GM18951 (cell line): Measurements from ENCODE around the gene PLTP.
A peak's percentile ranks its signal among the peaks of the same experiment; 100 is the strongest.

Experiments
- POLR2A ChIP-seq: IDR thresholded peaks from 4 replicates; pipeline ENCODE4 v1.6.1; 2011; ENCODE audit warnings: mild to moderate bottlenecking; ENCODE audit not compliant: insufficient read length, insufficient read depth; ENCODE audit errors: extremely low read depth
- in situ Hi-C: fragments of 300-500 bp; cut with MboI; formaldehyde crosslinking; loops from one replicate; pipeline ENCODE4 v1.12.0; 2022; ENCODE audit warnings: low sequenced_read_pairs, mixed read lengths, inconsistent platforms; ENCODE audit not compliant: unreplicated experiment

The PLTP gene

GRCh38 chr20:45892828-45893500, 19.0 kb downstream of the PLTP start:
- in situ Hi-C loops, result no loop called here
- no peak for TF ChIP-seq POLR2A

- in situ Hi-C loops, result no loop called here
- TF ChIP-seq POLR2A, result no peak
Observed at GRCh38 chr20:45892049-45892825, 19.7 kb downstream of the PLTP start.

- in situ Hi-C loops, result no loop called here
- TF ChIP-seq POLR2A, result peak; percentile 81
Observed at GRCh38 chr20:45890985-45891983, 20.7 kb downstream of the PLTP start, which contains the start of the genes CTSA and NEURL2. TSS of gene CTSA (plus strand) at chr20:45891335. CDS start at chr20:45891569, 234 bp downstream. TSS of gene NEURL2 (minus strand) at chr20:45891208. CDS start at chr20:45890991, 217 bp downstream.

- in situ Hi-C loops, result no loop called here
- TF ChIP-seq POLR2A, result peak; percentile 33
Observed at GRCh38 chr20:45890077-45890984, 21.6 kb downstream of the PLTP start.

GRCh38 chr20:45888681-45889080, 23.3 kb downstream of the PLTP start:
- in situ Hi-C loops, result no loop called here
- no peak for TF ChIP-seq POLR2A

GRCh38 chr20:45887346-45887715, 24.6 kb downstream of the PLTP start, which contains the start of gene SPATA25:
TSS of gene SPATA25 (minus strand) at chr20:45887622. CDS start at chr20:45887590, 32 bp downstream.
- in situ Hi-C loops, result no loop called here

GRCh38 chr20:45886590-45887345, 25.2 kb downstream of the PLTP start:
- in situ Hi-C loops, result no loop called here

More at GRCh38 chr20:45887346-45887715, 24.6 kb downstream of the PLTP start, which contains the start of gene SPATA25:
- TF ChIP-seq POLR2A, result no peak

GRCh38 chr20:45883100-45883469, 28.9 kb downstream of the PLTP start:
- in situ Hi-C loops, result no loop called here
- TF ChIP-seq POLR2A, result no peak

More at GRCh38 chr20:45886590-45887345, 25.2 kb downstream of the PLTP start:
- no peak for TF ChIP-seq POLR2A

GRCh38 chr20:45882469-45883099, 29.4 kb downstream of the PLTP start:
- no peak for TF ChIP-seq POLR2A
- in situ Hi-C loops, result no loop called here

- TF ChIP-seq POLR2A, result peak; percentile 86
- in situ Hi-C loops, result no loop called here
Observed at GRCh38 chr20:45880988-45881788, 30.8 kb downstream of the PLTP start, which contains the start of gene ZSWIM1. TSS of gene ZSWIM1 (plus strand) at chr20:45881227. CDS start at chr20:45882593, 1,366 bp downstream.
